ENCODE measurements around the gene MCEE.

The MCEE gene

GRCh38 chr2:71074893-71075395, 55.1 kb downstream of the MCEE start:
- no peak for DNase-seq

GRCh38 chr2:71073475-71073874, 56.6 kb downstream of the MCEE start:
- no peak for DNase-seq

- DNase-seq, result no peak
These were observed 57.5 kb downstream of the MCEE start for GRCh38 chr2:71072492-71072891.

GRCh38 chr2:71071681-71072398, 58.2 kb downstream of the MCEE start:
- peak; percentile 67 for DNase-seq

- no peak for DNase-seq
These were observed 59.5 kb downstream of the MCEE start for GRCh38 chr2:71070294-71071093.

GRCh38 chr2:71069376-71069775, 60.7 kb downstream of the MCEE start:
- no peak for DNase-seq

GRCh38 chr2:71068218-71069035, 61.6 kb downstream of the MCEE start, which contains the start of gene NAGK:
NAGK (plus strand) TSS chr2:71068648; CDS start chr2:71068684, 36 bp downstream.
- peak; percentile 98 for DNase-seq

GRCh38 chr2:71067567-71068217, 62.3 kb downstream of the MCEE start:
- DNase-seq, result peak; percentile 65

GRCh38 chr2:71066856-71067255, 63.2 kb downstream of the MCEE start:
- DNase-seq, result no peak

- DNase-seq, result no peak
These were observed 65.0 kb downstream of the MCEE start for GRCh38 chr2:71064754-71065621.

- no peak for DNase-seq
These were observed 65.9 kb downstream of the MCEE start for GRCh38 chr2:71064110-71064611.

- DNase-seq, result no peak
These were observed 66.8 kb downstream of the MCEE start for GRCh38 chr2:71063216-71063615.

GRCh38 chr2:71060871-71061270, 69.2 kb downstream of the MCEE start:
- DNase-seq, result no peak

- DNase-seq, result no peak
These were observed 69.8 kb downstream of the MCEE start for GRCh38 chr2:71060211-71060610.

All from activated CD8-positive, alpha-beta memory T cell treated with anti-CD3 and anti-CD28 coated beads, Interleukin-2, amount 50 U/mL, for 48 hours (primary cell).